Measurements from ENCODE around the gene SCLY. TPM values are rescaled to one million over a fixed set of nuclear protein-coding genes. Genes with fewer than 3 reads are reported as not detected.
"Not testable (repeated sequence)": the region's sequence is repeated elsewhere in the genome, so short reads cannot be mapped to it uniquely, and the experiment has no call there.

Gene SCLY
- total RNA-seq, 1 donor from 2014 or later, result 24.5 TPM

DNA sequence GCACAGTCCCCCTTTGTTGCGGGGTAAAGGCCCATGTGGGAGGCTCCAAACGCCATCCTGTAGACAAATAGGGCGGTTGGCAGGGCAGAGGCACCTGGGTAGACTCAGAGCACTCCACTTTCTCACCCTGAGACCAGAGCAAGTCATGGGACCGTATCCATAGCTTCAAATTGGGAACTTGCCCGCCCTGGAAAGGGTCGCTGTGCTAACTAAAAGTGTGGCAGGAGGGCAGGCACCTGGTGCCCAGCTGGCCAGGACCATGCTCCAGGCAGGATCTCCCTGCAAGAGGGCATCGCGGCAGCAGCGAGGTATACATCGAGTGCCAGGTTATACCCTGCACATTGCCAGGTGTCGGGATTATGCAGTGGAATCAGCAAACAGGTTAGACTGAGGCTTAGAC is 20.8 kb upstream of the SCLY start:
- no peak for DNase-seq (ENCODE audit: low read depth, low spot score)

DNA sequence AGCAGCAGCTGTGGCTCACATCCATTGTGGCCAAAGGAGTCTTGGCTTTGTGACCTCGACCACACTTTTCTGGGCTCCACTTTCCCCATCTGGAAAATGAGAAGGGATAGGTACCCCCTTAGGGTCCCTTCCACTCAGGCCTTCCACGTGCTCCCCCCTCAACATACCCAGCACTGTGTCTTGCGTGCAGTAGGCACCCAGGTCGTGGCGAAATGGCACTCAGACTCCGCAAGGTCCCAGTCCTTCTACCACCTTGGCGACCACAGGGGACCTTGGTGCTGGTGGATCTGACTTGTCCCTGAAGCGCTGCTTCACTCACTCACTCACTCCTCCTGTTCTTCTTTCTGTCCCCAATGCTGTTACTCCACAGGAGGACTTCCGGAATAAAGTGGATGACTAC is 19.9 kb upstream of the SCLY start:
- DNase-seq (ENCODE audit: low read depth, low spot score), result no peak

DNA sequence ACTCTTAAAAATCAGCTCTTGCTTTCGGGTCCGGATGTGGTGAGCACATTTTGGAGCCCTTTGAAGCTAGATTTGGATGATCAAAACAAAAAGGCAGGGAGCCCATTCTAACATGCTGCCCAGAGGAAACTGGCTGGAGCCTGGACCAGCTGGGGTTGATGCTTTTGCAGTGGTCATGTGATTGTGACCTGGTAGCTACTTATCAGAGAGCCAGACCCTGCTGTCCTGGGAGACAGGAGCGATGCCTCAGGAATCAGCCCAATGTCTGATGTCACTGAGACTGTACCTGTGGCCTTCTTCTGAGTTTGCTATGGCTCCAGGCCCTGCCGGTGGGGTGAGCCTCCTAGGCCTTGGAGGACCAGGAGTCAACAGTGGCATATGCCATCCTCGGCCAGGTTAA is 18.7 kb upstream of the SCLY start:
- no peak for DNase-seq (ENCODE audit: low read depth, low spot score)

DNA sequence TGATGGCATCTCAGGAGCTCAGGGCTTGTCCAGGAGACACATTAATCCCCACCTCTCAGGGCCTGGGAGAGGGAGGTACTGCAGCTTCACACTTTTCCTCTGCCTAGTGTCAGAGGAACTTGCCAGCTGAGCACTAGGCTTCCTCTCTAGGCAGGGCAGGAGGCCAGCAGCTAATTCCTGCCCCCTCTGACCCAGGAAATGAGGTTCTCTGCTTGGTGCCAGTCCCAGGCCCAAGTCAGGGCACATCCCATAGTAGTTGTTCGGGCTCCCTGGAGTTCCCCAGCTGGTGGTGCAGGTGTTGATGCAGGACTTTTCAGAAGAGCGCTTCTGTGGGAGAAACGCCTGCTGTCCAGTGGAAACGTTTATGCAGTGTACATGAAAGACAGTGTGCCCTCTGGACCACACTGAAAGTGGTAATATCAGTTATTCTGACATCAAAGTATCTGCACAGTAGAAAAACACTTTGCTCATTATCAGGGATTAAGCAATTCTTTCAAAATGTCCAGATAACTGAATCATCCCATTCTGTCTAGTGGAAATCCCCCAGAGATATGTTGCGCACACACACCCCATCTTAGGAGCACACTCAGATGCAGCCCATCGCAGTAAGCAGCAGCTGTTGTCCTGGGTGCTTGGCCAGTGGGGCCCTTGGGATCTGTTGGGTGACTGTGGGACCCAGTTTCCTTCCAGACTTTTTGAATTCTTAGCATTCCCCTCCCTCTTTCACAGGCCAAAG is 17.8 kb upstream of the SCLY start:
- DNase-seq (ENCODE audit: low read depth, low spot score), result no peak

DNA sequence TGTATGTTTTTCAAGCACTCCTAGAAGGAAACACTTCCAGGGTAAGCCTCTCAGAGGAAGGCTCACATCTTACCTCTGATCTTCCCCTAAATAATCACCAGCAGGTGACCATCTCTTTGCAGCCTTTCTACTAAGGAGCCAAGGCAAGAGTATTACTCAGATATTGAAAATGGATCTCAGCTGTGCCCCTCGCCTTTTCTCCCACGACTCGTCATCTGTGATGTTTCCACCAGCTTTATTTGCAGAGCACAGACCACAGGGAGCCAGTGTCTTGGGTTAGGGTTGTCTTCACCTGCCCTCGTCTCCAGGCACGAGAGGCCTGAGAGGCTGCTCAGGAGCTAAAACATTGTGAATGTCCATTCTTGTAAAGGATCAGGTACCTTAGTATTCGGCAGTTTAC is 16.9 kb upstream of the SCLY start:
- no peak for DNase-seq (ENCODE audit: low read depth, low spot score)

DNA sequence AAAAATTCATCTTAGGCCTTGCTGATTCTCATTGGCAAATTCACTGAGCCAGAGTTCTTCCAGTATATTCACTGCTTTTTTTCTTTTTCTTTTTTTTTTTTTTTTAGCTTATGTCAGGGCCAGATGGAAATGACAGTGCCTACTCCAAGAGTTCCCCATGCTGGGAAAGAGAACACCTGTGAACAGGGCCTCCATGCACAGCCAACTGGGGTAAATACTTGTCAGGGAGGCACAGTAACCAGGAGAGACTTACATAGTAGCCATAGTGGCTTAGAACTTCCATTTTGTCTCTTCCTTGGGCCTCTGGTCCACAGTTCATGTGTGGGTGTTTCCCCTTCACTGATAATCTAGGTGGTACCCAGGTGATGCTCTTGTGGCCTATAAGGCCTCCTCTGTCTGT is 15.2 kb upstream of the SCLY start:
- DNase-seq (ENCODE audit: low read depth, low spot score), result no peak

DNA sequence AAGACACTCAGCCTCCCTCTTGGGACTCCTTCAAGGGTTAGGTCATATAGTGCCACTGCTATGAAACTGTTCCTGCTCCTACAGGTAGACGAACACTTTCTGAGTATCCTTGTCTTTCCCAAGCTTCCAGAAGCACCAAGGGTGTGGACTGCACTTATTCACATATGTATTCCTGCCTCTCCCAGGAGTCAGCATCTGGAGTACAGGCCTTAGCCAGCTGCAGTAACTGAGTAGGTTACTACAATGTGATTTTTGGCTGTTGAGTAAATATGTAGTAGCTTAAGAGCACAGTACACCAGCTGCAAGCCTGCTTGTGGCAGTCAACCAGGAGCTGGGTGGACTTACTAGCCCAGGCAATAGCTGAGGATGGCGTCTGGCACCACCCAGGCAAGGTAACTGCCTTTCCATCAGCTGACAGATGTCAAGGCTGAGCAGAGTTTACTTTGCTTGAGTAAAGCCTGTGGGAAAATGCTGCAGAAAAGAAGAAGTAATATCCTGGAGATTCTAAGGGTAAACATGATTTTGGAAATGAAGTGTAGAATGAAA is 14.0 kb upstream of the SCLY start:
- no peak for DNase-seq (ENCODE audit: low read depth, low spot score)

DNA sequence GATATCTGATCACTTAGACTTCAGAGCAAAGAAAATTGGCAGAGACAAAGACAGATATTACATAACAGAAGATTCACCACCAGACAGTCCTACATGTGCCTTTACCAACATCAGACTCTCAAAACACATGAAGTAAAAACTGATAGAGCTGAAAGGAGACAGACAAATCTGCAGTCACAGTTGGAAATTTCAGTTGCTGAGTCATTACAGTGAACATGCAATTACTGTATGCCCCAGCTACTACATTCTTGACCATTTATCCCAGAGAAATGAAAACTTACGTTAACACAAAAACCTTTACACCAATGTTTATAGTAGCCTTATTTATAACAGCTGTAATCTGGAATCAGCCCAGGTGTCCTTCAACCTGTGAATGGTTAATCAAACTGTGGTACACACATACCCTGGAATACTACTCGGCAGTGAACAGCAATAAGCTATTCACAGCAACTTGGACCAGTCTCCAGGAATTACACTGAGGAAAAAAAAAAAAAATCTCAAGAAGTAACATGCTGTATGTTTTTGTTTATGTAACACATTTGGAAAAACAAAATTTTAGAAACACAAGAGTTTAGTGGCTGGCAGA is 7.5 kb upstream of the SCLY start:
- no peak for DNase-seq (ENCODE audit: low read depth, low spot score)

DNA sequence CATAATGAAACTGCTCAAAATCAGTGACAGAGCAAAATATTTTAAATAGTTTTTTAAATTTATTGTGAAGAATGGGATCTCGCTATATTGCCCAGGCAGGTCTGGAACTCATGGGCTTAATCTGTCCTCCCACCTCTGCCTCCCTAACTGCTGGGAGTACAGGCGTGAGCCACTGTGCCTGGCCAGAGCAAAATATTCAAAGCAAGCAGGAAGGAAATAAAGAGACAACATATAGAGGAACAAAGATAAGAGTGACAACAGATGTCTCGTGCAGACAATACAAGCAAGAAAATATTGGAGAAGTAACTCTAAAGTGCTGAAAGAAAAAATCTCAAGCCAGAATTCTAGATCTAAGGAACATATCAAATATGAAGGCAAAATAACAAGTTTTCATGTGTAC is 5.0 kb upstream of the SCLY start:
- no peak for DNase-seq (ENCODE audit: low read depth, low spot score)

DNA sequence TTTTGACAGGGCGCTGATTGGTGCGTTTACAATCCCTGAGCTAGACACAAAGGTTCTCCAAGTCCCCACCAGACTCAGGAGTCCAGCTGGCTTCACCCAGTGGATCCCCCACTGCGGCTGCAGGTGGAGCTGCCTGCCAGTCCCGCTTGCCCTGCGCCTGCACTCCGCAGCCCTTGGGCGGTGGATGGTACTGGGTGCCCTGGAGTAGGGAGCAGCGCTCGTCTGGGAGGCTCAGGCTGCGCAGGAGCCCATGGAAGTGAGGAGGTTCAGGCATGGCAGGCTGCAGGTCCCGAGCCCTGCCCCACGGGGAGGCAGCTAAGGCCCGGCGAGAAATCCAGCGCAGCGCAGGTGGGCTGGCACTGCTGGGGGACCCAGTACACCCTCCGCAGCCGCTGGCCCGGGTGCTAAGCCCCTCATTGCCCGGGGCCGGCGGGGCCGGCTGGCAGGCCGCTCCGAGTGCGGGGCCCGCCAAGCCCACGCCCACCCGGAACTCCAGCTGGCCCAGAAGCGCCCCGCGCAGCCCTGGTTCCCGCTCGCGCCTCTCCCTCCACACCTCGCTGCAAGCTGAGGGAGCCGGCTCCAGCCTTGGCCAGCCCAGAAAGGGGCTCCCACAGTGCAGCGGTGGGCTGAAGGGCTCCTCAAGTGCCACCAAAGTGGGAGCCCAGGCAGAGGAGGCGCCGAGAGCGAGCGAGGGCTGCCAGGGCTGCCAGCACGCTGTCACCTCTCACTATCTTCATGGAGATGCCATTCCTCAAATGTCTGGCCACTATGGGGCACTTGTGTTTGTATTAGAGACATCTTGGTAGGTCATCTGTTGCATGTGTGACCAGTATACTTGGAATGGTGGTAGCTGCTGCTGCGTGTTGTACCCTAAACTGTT is 2.9 kb upstream of the SCLY start:
- DNase-seq (ENCODE audit: low read depth, low spot score), result not testable (repeated sequence)

DNA sequence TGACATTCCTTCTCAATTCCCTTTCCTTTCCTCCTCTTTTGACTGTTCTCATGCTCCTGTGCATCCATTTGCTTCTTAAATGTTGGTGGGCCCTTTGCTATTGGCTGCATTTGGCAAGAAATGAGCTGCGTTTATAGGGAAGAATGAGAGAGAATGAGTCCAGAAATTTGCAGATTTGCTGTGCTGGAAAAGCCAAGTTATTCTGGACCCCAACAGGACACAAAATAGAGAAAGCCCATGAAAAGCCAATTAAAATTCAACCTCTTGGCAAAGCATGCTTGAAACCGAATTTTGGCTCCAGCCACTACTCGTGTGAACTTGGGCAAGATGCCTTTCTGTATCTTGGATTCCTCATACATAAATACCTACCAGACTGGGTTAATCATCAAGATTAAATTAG is 1.3 kb upstream of the SCLY start:
- no peak for DNase-seq (ENCODE audit: low read depth, low spot score)

DNA sequence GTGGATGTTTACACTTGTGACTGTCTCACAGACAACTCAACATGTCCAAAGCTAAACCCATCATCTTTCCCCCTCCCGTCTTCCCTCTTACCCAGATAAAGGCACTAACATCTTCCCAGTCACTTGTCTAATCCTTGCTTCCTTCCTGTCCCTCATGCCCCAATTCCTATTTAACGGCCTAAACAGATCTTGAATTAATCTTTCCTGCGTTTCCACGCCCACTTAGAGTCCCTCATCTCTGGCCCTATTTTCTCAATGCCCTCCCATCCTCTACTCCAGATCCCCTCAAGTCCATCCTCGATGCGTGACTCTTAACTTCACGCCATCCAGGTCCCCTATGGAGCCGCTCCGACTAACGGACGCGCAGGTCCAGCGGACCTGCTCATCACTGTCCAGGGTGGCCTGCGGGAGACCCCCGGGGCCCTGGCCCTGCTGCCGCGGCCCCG is 682 bp upstream of the SCLY start:
- no peak for DNase-seq (ENCODE audit: low read depth, low spot score)

DNA sequence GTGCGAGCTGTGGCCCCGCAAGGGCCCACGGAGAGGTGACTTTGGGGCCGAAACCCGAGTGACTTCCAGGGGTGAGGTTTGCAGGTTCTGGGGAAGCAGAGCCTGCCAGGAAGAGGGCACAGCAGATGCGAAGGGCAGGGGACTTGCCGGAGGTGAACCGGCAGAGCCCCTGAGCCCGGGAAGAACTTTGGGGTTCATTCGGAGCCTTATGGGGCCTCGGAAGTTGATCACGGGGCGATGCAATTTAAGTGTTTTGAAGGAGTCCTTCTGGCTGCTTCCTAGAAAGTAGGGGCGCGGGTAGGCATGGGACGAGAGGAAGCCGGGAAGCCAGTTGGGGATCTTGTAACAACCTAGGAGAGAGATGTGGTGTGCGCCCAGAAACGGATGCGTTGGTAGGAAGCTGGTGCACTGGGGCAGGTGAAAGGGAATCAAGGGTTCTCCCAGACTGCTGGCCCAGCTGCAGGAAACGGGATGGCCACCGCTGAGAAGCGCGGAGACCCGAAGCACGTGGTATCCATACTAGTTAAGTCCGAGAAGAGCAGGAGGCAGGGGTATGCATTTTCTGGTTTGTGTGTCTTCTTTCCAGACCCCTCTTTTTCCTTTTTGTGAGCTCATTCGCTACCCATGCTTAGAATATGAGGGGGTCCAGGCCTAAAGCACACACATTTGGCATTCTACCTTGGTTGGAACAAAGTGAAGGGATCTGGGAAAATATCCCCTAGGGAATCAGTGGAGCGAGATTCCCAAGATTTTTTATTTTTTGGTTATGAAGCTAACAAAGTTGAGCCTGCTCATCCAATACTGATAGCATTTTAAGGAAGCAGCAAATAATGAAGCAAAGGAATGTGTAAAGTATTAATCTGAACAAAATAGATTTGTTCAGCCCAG is 758 bp downstream of the SCLY start:
- no peak for DNase-seq (ENCODE audit: low read depth, low spot score)

DNA sequence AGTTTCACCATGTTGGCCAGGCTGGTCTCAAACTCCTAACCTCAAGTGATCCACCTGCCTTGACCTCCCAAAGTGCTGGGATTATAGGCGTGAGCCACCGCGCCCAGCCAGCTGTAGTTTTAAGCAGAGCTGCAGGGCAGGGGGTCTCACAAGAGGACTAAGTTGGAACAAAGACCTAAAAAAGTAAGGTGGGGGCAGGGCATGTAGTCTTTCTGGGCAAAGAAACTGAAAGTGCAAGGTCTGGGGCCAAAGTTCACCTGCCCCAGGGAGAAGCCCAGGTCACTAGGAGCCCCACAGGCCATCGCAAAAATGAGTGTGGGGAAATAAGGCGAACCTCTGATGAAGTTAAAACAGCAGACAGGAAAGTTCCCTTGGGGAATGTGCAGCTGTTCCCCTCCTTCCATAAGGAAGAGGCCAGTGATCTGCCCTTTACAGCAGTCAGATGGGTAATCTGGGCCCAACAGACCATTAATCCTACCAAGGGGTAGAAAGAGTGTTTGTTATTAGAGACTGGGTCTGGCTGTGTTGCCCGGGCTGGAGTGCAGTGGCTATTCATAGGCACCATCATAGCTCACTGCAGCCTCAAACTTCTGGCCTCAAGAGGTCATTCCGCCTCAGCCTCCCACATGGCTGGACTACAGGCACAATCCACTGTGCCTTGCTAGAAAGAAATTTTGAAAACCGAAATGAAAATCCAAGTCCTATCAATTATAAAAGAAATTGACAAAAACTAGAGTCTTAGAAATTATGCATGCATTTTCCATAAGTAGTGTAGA is 2.8 kb downstream of the SCLY start:
- DNase-seq (ENCODE audit: low read depth, low spot score), result no peak

DNA sequence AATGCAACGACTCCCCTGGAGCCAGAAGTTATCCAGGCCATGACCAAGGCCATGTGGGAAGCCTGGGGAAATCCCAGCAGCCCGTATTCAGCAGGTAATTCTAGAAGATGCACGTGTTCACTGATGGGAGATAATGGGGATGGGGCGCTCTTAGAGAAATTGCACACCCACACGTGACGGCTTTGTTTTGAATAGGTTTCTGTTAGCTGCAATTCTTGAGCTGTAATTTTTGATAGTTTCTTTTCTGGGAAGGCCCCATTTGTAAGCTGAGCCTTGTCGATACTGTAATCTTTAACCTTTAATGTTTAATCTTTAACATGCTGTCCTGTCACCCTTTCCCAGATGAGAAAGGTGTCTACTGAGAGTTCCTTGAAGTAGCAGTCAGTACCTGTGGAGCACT is 3.6 kb downstream of the SCLY start:
- DNase-seq (ENCODE audit: low read depth, low spot score), result no peak

DNA sequence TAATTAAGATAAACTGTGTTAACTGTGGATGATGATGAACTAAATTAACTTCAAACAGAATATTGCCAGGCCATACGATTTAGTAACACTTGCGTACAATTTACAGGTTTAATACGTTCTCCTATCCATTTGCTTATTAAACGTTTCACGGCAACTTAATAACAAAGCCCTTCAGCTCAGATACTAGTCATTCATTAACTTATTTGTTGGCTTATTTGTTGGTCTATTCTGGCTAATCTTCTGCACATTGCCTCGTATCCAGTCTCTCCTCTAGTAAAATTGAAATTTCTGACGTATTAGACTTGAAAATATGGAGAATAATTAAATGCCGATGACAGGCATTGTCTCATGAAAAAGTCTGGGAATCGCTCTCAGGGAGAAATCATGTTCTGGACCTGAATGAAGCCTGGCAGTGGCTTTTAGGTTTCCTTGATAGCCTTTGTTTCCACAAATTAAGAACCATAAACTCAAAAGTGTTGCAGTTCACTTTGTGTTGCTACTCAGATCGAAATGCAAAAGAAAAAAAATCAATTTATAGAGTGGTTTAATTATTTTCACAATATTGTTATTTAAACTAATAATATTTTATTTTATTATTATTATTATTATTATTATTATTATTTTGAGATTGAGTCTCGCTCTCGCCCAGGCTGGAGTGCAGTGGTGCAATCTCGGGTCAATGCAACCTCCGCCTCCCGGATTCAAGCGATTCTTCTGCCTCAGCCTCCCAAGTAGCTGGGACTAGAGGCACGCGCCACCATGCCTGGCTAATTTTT is 4.5 kb downstream of the SCLY start:
- no peak for DNase-seq (ENCODE audit: low read depth, low spot score)

DNA sequence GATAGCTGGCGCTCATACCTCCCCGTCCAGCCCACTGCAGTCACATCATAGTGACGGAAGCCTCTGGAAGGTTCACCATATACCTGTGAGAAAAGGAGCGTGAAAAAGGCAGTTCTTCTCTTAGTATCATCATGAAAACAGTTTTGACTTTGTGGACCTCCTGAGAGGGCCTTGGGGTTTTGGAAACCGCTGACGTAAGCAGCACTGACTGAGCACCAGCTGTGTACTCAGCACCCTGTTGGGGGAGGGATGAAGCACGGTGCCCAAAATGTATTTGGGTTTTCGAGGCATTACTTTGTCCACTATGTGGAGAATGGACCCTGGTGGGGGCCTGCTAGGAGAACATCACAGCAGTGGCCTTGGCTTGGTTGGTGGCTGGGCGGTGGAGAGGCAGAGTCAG is 5.4 kb downstream of the SCLY start:
- DNase-seq (ENCODE audit: low read depth, low spot score), result no peak

DNA sequence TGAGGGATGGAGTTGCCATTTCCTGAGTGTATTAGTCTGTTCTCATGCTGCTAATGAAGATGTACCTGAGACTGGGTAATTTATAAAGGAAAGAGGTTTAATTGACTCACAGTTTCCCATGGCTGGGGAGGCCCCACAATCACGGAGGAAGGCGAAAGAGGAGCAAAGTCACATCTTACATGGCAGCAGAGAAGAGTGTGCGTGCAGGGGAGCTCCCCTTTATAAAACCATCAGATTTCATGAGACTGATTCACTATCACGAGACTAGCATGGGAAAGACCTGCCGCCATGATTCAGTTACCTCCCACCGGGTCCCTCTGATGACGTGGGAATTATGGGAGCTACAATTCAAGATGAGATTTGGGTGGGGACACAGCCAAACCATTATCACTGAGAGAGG is 5.9 kb downstream of the SCLY start:
- DNase-seq (ENCODE audit: low read depth, low spot score), result not testable (repeated sequence)

DNA sequence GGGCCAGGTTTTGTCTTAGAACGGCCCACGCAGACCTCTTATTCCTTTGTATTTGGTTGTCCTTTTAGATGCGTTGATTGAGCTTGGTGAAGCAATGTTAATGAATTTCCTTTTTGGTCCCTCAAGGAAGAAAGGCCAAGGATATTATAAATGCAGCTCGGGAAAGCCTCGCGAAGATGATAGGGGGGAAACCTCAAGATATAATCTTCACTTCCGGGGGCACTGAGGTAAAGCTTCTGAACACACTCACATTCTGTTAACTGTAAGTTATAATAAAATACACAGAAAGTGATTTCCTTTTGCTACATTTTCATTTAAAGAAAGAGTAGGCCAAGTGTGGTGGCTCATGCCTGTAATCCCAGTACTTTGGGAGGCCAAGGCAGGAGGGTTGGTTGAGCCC is 7.1 kb downstream of the SCLY start:
- no peak for DNase-seq (ENCODE audit: low read depth, low spot score)

Measured in pulmonary artery endothelial cell (primary cell).